Adrenal gland (tissue), 5 donors: Measurements from ENCODE around the gene ADA.

ENCODE experiments used
- POLR2A ChIP-seq, 2 donors: fragments of 450-650 bp; IDR thresholded peaks; one replicate each; pipeline ENCODE4 v1.6.1; 2017; ENCODE audit warnings: antibody characterized with exemption in 2 of 2, mild to moderate bottlenecking in 2 of 2, moderate library complexity in 1 of 2
- TF ChIP-seq, protein P1 (sequence below), 6 experiments: fragments of 450-650 bp in 4 of 6; fragments of 200-600 bp in 2 of 6; sonication (generic) in 1 of 6; IDR thresholded peaks; 1 replicate in 5 of 6; 2 replicates in 1 of 6; pipeline versions ENCODE4 v1.5.1 to v1.8.0; 2016 to 2021; ENCODE audit warnings: antibody characterized with exemption in 6 of 6, mild to moderate bottlenecking in 2 of 6, moderate library complexity in 1 of 6
- donor health status: DM: no; HTN: no; CAD: no.

DNA sequence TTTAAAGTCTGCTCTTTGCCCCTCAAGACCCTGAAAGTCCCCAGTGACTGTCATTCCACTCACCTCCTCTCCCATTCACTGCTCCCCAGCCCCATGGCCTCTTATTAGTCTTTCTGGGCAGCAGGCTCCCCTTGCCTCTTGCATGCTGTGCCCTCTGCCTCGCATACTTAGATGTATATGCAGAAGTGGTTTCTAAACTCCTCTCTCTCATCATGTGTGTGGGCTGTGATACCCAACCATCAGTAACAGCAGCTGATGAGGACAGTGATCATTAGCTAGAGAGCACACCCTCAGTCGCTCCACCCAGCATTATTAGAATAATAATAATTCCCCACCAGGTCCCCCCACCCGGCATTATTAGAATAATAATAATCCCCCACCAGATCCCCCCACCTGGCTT is 54.6 kb downstream of the ADA start:
- TF ChIP-seq, protein P1, sequence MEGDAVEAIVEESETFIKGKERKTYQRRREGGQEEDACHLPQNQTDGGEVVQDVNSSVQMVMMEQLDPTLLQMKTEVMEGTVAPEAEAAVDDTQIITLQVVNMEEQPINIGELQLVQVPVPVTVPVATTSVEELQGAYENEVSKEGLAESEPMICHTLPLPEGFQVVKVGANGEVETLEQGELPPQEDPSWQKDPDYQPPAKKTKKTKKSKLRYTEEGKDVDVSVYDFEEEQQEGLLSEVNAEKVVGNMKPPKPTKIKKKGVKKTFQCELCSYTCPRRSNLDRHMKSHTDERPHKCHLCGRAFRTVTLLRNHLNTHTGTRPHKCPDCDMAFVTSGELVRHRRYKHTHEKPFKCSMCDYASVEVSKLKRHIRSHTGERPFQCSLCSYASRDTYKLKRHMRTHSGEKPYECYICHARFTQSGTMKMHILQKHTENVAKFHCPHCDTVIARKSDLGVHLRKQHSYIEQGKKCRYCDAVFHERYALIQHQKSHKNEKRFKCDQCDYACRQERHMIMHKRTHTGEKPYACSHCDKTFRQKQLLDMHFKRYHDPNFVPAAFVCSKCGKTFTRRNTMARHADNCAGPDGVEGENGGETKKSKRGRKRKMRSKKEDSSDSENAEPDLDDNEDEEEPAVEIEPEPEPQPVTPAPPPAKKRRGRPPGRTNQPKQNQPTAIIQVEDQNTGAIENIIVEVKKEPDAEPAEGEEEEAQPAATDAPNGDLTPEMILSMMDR (IDR thresholded peaks at IDR 0.05), result no peak
- no peak for TF ChIP-seq POLR2A (IDR thresholded peaks at IDR 0.05)
